Measurements from ENCODE around the gene CD226. TPM values are rescaled to one million over a fixed set of nuclear protein-coding genes. Genes with fewer than 3 reads are reported as not detected.

The CD226 gene
- total RNA-seq, 1 experiment from 2014 or later = 3.4 TPM

DNA sequence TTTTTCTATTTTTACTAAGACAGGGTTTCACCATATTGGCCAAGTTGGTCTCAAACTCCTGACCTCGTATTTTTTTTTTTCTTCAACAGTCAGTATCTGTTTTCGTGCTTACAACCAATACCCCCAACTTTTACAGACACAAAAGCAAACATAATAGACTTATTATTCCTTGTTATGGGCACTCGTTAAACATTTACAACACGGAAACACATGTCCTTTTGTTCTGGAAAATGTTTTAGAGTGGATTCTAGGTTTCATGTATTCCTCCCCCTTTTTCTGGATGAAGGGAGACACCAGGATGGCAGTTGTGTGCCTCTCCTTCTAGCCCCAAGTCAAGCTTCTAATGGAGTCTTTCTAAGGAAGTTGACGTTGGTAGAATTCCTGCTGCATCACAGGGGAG, 88.8 kb downstream of the CD226 start:
- Mint-ChIP-seq H3K4me1 (ENCODE audit: insufficient read depth, unreplicated experiment) (no peaks in the 10 kb centered on the region), H3K9me3 (ENCODE audit: unreplicated experiment) (no peaks in the 10 kb centered on the region), H3K4me3 (ENCODE audit: unreplicated experiment) (no peak overlapping the region), H3K27me3 (ENCODE audit: insufficient read depth, unreplicated experiment) (no peaks in the 10 kb centered on the region), H3K36me3 (ENCODE audit: insufficient read depth, unreplicated experiment) (no peaks in the 10 kb centered on the region), H3K27ac (ENCODE audit: low read depth, unreplicated experiment) (no peak overlapping the region)
- ChIA-PET CTCF (interaction anchor here (0.7 to 1.1 kb wide), 2 partner anchors 46 to 145 kb away, joined by 3 read pairs; no protein-coding TSS in a partner anchor), POLR2A (no interaction called here)
- BruUV-seq (replicated peaks) = no TSS peak
- intact Hi-C loops (cut with micrococcal nuclease) = no loop called here
- no peak for DNase-seq (ENCODE audit: unreplicated experiment)
- TF ChIP-seq, protein P1, sequence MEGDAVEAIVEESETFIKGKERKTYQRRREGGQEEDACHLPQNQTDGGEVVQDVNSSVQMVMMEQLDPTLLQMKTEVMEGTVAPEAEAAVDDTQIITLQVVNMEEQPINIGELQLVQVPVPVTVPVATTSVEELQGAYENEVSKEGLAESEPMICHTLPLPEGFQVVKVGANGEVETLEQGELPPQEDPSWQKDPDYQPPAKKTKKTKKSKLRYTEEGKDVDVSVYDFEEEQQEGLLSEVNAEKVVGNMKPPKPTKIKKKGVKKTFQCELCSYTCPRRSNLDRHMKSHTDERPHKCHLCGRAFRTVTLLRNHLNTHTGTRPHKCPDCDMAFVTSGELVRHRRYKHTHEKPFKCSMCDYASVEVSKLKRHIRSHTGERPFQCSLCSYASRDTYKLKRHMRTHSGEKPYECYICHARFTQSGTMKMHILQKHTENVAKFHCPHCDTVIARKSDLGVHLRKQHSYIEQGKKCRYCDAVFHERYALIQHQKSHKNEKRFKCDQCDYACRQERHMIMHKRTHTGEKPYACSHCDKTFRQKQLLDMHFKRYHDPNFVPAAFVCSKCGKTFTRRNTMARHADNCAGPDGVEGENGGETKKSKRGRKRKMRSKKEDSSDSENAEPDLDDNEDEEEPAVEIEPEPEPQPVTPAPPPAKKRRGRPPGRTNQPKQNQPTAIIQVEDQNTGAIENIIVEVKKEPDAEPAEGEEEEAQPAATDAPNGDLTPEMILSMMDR (IDR thresholded peaks at IDR 0.05; ENCODE audit: unreplicated experiment) = no peak

DNA sequence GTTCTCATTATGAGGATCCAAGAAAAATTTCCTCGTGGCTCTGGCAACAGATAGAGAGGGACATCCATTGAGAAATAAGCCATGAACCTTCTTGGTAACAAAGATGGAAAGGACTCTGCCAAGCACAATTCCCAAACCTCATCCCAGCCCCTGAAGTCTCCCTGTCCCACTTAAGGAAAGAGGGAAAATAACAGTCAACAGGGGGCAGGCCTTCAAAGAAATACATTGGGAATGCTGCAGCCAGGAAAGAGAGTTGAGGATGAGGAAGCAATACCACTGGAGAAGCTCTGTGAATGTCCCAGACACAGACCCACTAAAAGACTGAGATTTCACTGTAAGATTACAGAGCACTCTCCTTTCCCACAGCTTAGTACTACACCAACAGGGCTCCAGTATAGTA, 93.2 kb downstream of the CD226 start:
- ChIA-PET POLR2A (no interaction called here), CTCF (no interaction called here)
- DNase-seq (ENCODE audit: unreplicated experiment) = no peak
- no TSS peak for BruUV-seq (replicated peaks)
- Mint-ChIP-seq H3K36me3 (ENCODE audit: insufficient read depth, unreplicated experiment) (no peaks in the 10 kb centered on the region), H3K9me3 (ENCODE audit: unreplicated experiment) (no peaks in the 10 kb centered on the region), H3K27me3 (ENCODE audit: insufficient read depth, unreplicated experiment) (no peaks in the 10 kb centered on the region), H3K4me3 (ENCODE audit: unreplicated experiment) (no peak overlapping the region), H3K4me1 (ENCODE audit: insufficient read depth, unreplicated experiment) (no peaks in the 10 kb centered on the region), H3K27ac (ENCODE audit: low read depth, unreplicated experiment) (no peak overlapping the region)
- TF ChIP-seq, protein P1 (IDR thresholded peaks at IDR 0.05; ENCODE audit: unreplicated experiment) = no peak
- intact Hi-C loops (cut with micrococcal nuclease) = no loop called here

DNA sequence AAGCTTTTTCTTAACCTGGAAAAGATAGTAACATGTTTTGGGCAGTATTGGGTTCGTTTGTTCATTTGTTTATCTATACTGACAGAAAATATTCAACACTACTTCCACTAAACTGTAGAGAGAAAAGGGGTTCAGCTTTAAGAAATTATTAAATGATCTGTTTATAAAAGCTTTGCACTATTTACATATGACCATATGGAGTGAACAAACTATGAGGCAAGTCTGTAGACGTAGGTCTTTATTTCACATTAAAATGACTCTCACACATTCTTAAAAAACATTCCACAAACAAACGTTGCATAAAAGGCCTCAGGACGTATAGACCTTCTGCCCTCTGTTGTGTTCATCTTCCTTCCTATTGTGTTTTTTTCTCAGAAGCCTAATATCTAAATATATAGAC, 94.6 kb downstream of the CD226 start:
- Mint-ChIP-seq H3K27ac (ENCODE audit: low read depth, unreplicated experiment) (no peak overlapping the region), H3K4me3 (ENCODE audit: unreplicated experiment) (no peak overlapping the region), H3K9me3 (ENCODE audit: unreplicated experiment) (no peaks in the 10 kb centered on the region), H3K27me3 (ENCODE audit: insufficient read depth, unreplicated experiment) (no peaks in the 10 kb centered on the region), H3K4me1 (ENCODE audit: insufficient read depth, unreplicated experiment) (no peaks in the 10 kb centered on the region), H3K36me3 (ENCODE audit: insufficient read depth, unreplicated experiment) (no peaks in the 10 kb centered on the region)
- DNase-seq (ENCODE audit: unreplicated experiment) = no peak
- TF ChIP-seq, protein P1 (IDR thresholded peaks at IDR 0.05; ENCODE audit: unreplicated experiment) = no peak
- intact Hi-C loops (cut with micrococcal nuclease) = no loop called here
- POLR2A ChIA-PET = no interaction called here
- no TSS peak for BruUV-seq (replicated peaks)
- CTCF ChIA-PET = interaction anchor here (0.6 kb wide), 1 partner anchor 13 kb away, joined by 3 read pairs; no protein-coding TSS in a partner anchor

DNA sequence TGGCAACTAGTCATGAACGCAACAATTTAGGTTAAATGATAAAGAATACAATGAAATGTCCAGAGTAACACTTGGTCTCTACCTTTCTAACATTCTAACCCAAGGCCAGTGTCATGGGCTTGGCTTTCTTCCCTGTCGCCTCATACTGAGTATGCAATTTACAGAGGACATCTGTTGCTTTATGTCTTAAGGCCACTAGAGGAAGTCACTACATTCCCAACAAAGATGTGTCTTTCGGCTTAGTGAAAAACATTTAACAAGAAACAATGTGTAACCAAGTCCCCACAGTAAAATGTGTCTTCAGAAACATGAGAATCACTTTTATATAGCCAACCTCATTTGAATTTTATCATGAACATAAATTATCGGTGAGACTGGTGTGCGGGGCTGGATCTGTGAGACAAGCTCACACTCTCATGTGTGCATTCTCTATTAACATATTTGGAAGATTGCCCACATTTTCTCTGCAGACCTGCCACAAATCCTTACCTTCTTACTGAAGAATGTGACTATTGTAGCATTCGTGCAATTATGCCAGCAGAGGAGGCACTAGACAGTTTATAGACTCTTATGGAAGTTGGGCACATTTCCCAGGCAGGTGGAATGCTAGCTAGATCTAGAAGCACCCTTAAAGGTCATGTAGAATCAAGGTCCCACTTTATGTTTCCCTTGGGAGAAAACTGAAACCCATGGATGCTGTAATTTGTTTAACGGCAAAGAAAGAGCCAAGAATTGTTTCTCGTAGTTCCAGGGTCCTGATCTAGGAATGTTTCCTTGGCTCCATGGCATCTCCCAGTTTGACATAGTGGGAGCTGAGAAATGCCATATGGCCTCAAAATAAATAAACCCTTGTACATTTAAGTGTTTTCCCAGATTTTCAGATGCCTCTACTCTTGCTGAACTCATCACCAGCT, 101.8 kb downstream of the CD226 start:
- peaks cover 11% of the 10 kb centered on the region for H3K27me3 Mint-ChIP-seq (ENCODE audit: insufficient read depth, unreplicated experiment)
- intact Hi-C loops (cut with micrococcal nuclease) = loop anchor here (10.0 kb wide), 1 partner anchor 229 kb away; no protein-coding TSS in a partner anchor
- no peak for DNase-seq (ENCODE audit: unreplicated experiment)

More for the DNA sequence above, 101.8 kb downstream of the CD226 start:
- Mint-ChIP-seq H3K4me1 (ENCODE audit: insufficient read depth, unreplicated experiment) (peaks cover 6% of the 10 kb centered on the region), H3K36me3 (ENCODE audit: insufficient read depth, unreplicated experiment) (no peaks in the 10 kb centered on the region), H3K27ac (ENCODE audit: low read depth, unreplicated experiment) (no peak overlapping the region), H3K9me3 (ENCODE audit: unreplicated experiment) (no peaks in the 10 kb centered on the region), H3K4me3 (ENCODE audit: unreplicated experiment) (no peak overlapping the region)
- CTCF ChIA-PET = no interaction called here
- no TSS peak for BruUV-seq (replicated peaks)
- POLR2A ChIA-PET = no interaction called here
- TF ChIP-seq, protein P1 (IDR thresholded peaks at IDR 0.05; ENCODE audit: unreplicated experiment) = no peak
